ENCODE results near the gene LRCH4. TPM values are rescaled to one million over a fixed set of nuclear protein-coding genes. Genes with fewer than 3 reads are reported as not detected.

Gene LRCH4
- total RNA-seq, 6 experiments from 2014 or later: 19.5 to 39.1 (median 24.7) TPM

GRCh38 chr7:100599911-100600729 is 14.2 kb upstream of the LRCH4 start:
- 60% methylated on average over 4 of the region's 18 CpGs for whole genome bisulfite sequencing (ENCODE audit: insufficient coverage, low coverage, low lambda C conversion rate, missing lambda C conversion rate)
- TF ChIP-seq CTCF (IDR thresholded peaks at IDR 0.05): no peak
- no peak for TF ChIP-seq POLR2A (IDR thresholded peaks at IDR 0.05)
- intact Hi-C loops (cut with DNase I): no loop called here
- Histone ChIP-seq H3K27me3 (no peaks in the 10 kb centered on the region), H3K36me3 (no peaks in the 10 kb centered on the region), H3K9me3 (no peaks in the 10 kb centered on the region), H3K4me3 (no peak overlapping the region), H3K4me1 (peaks cover 0 to 17% (median 8%) of the 10 kb centered on the region in 4 donors), H3K27ac (no peak overlapping the region)
- ATAC-seq (no peak), DNase-seq (no peak)

GRCh38 chr7:100598425-100598824 is 12.5 kb upstream of the LRCH4 start:
- no peak overlapping the region for H3K4me3 ChIP-seq
- DNase-seq (no peak), ATAC-seq (no peak)
- no peaks in the 10 kb centered on the region for H3K9me3 ChIP-seq
- H3K27me3 ChIP-seq: no peaks in the 10 kb centered on the region
- TF ChIP-seq POLR2A (IDR thresholded peaks at IDR 0.05): no peak
- 80% methylated on average over 4 of the region's 4 CpGs for WGBS (ENCODE audit: insufficient coverage, low coverage, low lambda C conversion rate, missing lambda C conversion rate)
- no peak overlapping the region for H3K27ac ChIP-seq
- no peaks in the 10 kb centered on the region for H3K36me3 ChIP-seq
- intact Hi-C loops (cut with DNase I): no loop called here
- H3K4me1 ChIP-seq: peaks cover 0 to 10% (median 3%) of the 10 kb centered on the region in 4 donors

DNA sequence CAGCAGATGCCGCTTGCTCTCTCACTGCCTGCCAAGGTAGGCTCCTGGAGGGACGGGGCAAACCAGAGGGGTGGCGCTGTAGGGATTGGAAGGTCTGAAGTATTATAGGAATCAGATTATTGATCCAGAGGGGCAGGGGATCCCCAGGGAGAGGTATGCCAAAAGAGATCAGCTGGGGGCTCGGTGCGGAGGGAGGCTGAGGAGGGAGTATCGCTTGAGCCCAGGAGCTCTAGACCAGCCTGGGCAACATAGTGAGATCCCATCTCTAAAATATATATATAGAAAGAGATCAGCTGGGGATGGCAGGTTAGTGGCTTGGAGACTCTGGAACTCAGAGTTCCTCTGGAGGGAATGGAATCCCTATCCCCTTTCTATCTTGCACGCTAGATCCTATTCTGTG is 9.3 kb upstream of the LRCH4 start:
- DNase-seq (no peak), ATAC-seq (no peak)
- Histone ChIP-seq H3K27ac (no peak overlapping the region), H3K9me3 (no peaks in the 10 kb centered on the region), H3K4me1 (no peaks in the 10 kb centered on the region), H3K27me3 (no peaks in the 10 kb centered on the region), H3K4me3 (no peak overlapping the region), H3K36me3 (no peaks in the 10 kb centered on the region)
- WGBS (ENCODE audit: insufficient coverage, low coverage, low lambda C conversion rate, missing lambda C conversion rate): 100% methylated on average over 3 of the region's 7 CpGs
- no peak for TF ChIP-seq CTCF (IDR thresholded peaks at IDR 0.05)
- TF ChIP-seq POLR2A (IDR thresholded peaks at IDR 0.05): no peak
- intact Hi-C loops (cut with DNase I): no loop called here

GRCh38 chr7:100591596-100591995 is 5.7 kb upstream of the LRCH4 start:
- H3K4me1 ChIP-seq: peaks cover 0 to 5% (median 0%) of the 10 kb centered on the region in 4 donors
- TF ChIP-seq CTCF (IDR thresholded peaks at IDR 0.05) (no peak), POLR2A (IDR thresholded peaks at IDR 0.05) (no peak)
- DNase-seq (no peak), ATAC-seq (no peak)
- no peaks in the 10 kb centered on the region for H3K36me3 ChIP-seq
- intact Hi-C loops (cut with DNase I): no loop called here
- WGBS (ENCODE audit: insufficient coverage, low coverage, low lambda C conversion rate, missing lambda C conversion rate): 93% methylated on average over 12 of the region's 17 CpGs
- no peak overlapping the region for H3K4me3 ChIP-seq
- H3K9me3 ChIP-seq: no peaks in the 10 kb centered on the region
- no peak overlapping the region for H3K27ac ChIP-seq
- no peaks in the 10 kb centered on the region for H3K27me3 ChIP-seq

- H3K27ac ChIP-seq: no peak overlapping the region
- H3K4me1 ChIP-seq: peaks cover 0 to 5% (median 0%) of the 10 kb centered on the region in 4 donors
- DNase-seq (no peak), ATAC-seq (no peak)
- H3K27me3 ChIP-seq: no peaks in the 10 kb centered on the region
- no peaks in the 10 kb centered on the region for H3K9me3 ChIP-seq
- no peaks in the 10 kb centered on the region for H3K36me3 ChIP-seq
- 36% methylated on average over 12 of the region's 20 CpGs for whole genome bisulfite sequencing (ENCODE audit: insufficient coverage, low coverage, low lambda C conversion rate, missing lambda C conversion rate)
- H3K4me3 ChIP-seq: no peak overlapping the region
- intact Hi-C loops (cut with DNase I): no loop called here
- TF ChIP-seq CTCF (IDR thresholded peaks at IDR 0.05): no peak
- TF ChIP-seq POLR2A (IDR thresholded peaks at IDR 0.05): no peak
Measured at GRCh38 chr7:100590077-100590737, 4.3 kb upstream of the LRCH4 start.

Measured in right lobe of liver (tissue), 6 donors.